DND-41 (cell line): Measurements from ENCODE around the gene ARSA.

ENCODE experiments used
- ATAC-seq: fragments of 200-7000 bp; cut with Tn5 transposase; 3 replicates; pipeline ENCODE4 v1.9.1; 2021; ENCODE audit warnings: low read depth; ENCODE audit not compliant: insufficient read depth
- DNase-seq: peaks from one replicate; pipeline ENCODE4 v3.0.0-alpha.2; 2020
- H2AFZ ChIP-seq: 2 replicates; pipeline ENCODE4 v1.6.0; 2012; ENCODE audit warnings: low read depth, low read length
- H3K27ac ChIP-seq: 2 replicates; pipeline ENCODE4 v1.5.1; 2012; ENCODE audit warnings: low read length, inconsistent platforms
- H3K27me3 ChIP-seq: fragments of 200-600 bp; sonication (generic); 2 replicates; pipeline ENCODE4 v1.6.0; 2012; ENCODE audit warnings: low read length, mild to moderate bottlenecking, inconsistent platforms; ENCODE audit not compliant: insufficient read depth, poor library complexity
- H3K36me3 ChIP-seq: 2 replicates; pipeline ENCODE4 v1.5.1; 2012; ENCODE audit warnings: low read length, inconsistent platforms; ENCODE audit not compliant: insufficient read depth
- H3K4me1 ChIP-seq: 2 replicates; pipeline ENCODE4 v1.5.1; 2012; ENCODE audit warnings: mild to moderate bottlenecking, low read length; ENCODE audit not compliant: insufficient read depth
- H3K4me2 ChIP-seq: 2 replicates; pipeline ENCODE4 v1.6.0; 2012; ENCODE audit warnings: mild to moderate bottlenecking, moderate library complexity, low read length, inconsistent platforms; ENCODE audit not compliant: insufficient read depth
- H3K4me3 ChIP-seq, 2 experiments: fragments of 200-600 bp in 1 of 2; shearing (Covaris generic) in 1 of 2; 2 replicates each; pipeline ENCODE4 v1.5.1; 2012 to 2016; ENCODE audit warnings: inconsistent platforms in 2 of 2, low read length in 2 of 2, mild to moderate bottlenecking in 2 of 2, low read depth in 1 of 2, moderate library complexity in 1 of 2
- H3K79me2 ChIP-seq: 2 replicates; pipeline ENCODE4 v1.6.0; 2012; ENCODE audit warnings: low read length, inconsistent platforms; ENCODE audit not compliant: insufficient read depth
- H3K9ac ChIP-seq: 2 replicates; pipeline ENCODE4 v1.6.0; 2012; ENCODE audit warnings: low read depth, mild to moderate bottlenecking, inconsistent platforms, low read length, moderate library complexity
- H3K9me3 ChIP-seq: 2 replicates; pipeline ENCODE4 v1.5.1; 2012; ENCODE audit warnings: low read length, moderate library complexity, mild to moderate bottlenecking, inconsistent platforms; ENCODE audit not compliant: insufficient read depth, severe bottlenecking
- H4K20me1 ChIP-seq: 2 replicates; pipeline ENCODE4 v1.6.0; 2012; ENCODE audit warnings: low read length; ENCODE audit not compliant: insufficient read depth
- CTCF ChIP-seq: IDR thresholded peaks from 2 replicates; pipeline ENCODE4 v1.5.1; 2012; ENCODE audit warnings: borderline replicate concordance, low read length, moderate library complexity, mild to moderate bottlenecking; ENCODE audit not compliant: poor library complexity, severe bottlenecking; ENCODE audit errors: extremely low read depth
- EZH2 ChIP-seq: IDR thresholded peaks from 3 replicates; pipeline ENCODE4 v1.6.1; 2012; ENCODE audit warnings: borderline replicate concordance, low read depth, mild to moderate bottlenecking, moderate library complexity, low read length, inconsistent platforms; ENCODE audit not compliant: severe bottlenecking

ARSA gene

DNA sequence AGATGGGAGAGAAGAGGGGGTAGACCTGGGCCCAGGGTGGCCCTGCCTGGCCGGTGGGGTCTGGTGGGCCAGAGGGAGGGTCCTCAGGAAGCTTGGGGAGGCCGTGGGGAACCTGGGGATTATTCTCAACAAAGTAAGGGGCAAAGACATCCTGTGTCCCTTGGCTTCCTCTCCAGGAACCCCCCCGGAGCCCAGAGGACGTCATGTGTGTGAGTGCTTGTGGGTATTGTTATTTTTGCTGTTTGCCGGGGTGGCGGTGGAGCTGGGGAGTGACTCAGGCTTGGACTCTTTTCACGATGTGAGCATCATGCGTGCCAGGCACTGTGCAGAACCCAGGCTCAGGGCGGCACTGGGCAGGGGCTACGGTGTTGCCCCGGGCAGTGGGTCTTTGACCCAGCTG lies 43.7 kb upstream of the ARSA start:
- Histone ChIP-seq H3K4me2 (no peak overlapping the region), H3K36me3 (no peaks in the 10 kb centered on the region), H3K27ac (no peak overlapping the region), H3K9ac (no peak overlapping the region), H3K79me2 (no peaks in the 10 kb centered on the region), H4K20me1 (0 out of 2 replicates have a peak, but pooled peaks cover 4% of the 10 kb centered on the region), H3K4me1 (no peaks in the 10 kb centered on the region), H3K9me3 (no peaks in the 10 kb centered on the region), H3K27me3 (peaks cover 40% of the 10 kb centered on the region), H2AFZ (no peak overlapping the region), H3K4me3 (no peak overlapping the region)
- no peak for ATAC-seq
- no peak for DNase-seq
- TF ChIP-seq CTCF, result no peak
- TF ChIP-seq EZH2, result no peak

DNA sequence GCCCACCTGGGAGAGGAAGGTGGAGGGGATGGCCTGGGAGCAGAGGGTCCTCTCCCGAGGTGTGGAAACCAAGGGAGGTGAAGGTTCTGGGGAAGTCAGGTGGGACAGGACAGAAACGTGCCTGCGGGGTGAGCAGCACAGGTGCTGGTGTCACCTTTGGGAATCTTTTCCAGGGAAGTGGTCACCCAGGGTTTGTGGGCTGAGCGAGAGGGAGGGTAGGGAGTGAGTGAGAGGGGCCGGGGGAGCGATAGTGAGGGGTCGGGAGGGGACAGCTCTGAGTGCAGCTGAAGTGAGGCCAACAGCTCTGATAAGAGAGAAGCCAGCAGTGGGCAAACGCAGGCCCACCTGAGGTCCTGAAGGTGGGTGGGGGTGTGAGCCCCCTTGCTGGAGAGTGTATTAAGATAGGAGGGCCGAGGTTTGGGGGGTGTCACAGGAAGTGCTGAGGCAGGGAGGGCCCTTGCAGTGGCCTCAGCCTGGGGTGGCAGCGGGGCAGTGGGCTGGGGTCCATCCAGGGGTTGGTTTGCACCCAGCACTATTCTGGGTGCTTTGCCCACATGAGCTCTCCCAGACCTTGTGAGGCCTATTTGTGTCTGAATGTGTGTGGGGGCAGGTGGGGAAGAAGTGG lies 43.1 kb upstream of the ARSA start:
- H3K79me2 ChIP-seq, result no peaks in the 10 kb centered on the region
- no peaks in the 10 kb centered on the region for H3K4me1 ChIP-seq
- ATAC-seq, result no peak
- no peaks in the 10 kb centered on the region for H3K9me3 ChIP-seq
- H3K27ac ChIP-seq, result no peak overlapping the region
- no peaks in the 10 kb centered on the region for H3K36me3 ChIP-seq
- no peak overlapping the region for H3K4me3 ChIP-seq
- H3K27me3 ChIP-seq, result peaks cover 37% of the 10 kb centered on the region
- TF ChIP-seq CTCF (no peak), EZH2 (no peak)
- no peak overlapping the region for H3K9ac ChIP-seq
- no peak for DNase-seq
- H4K20me1 ChIP-seq, result 0 out of 2 replicates have a peak, but pooled peaks cover 4% of the 10 kb centered on the region
- no peak overlapping the region for H2AFZ ChIP-seq
- H3K4me2 ChIP-seq, result no peak overlapping the region

- DNase-seq, result no peak
- no peak overlapping the region for H2AFZ ChIP-seq
- TF ChIP-seq CTCF (no peak), EZH2 (no peak)
- H3K79me2 ChIP-seq, result no peaks in the 10 kb centered on the region
- H3K36me3 ChIP-seq, result no peaks in the 10 kb centered on the region
- no peaks in the 10 kb centered on the region for H3K4me1 ChIP-seq
- no peak for ATAC-seq
- H3K9ac ChIP-seq, result no peak overlapping the region
- peaks cover 32% of the 10 kb centered on the region for H3K27me3 ChIP-seq
- H3K27ac ChIP-seq, result no peak overlapping the region
- no peak overlapping the region for H3K4me2 ChIP-seq
- H3K9me3 ChIP-seq, result no peaks in the 10 kb centered on the region
- 0 out of 2 replicates have a peak, but pooled peaks cover 2% of the 10 kb centered on the region for H4K20me1 ChIP-seq
- no peak overlapping the region for H3K4me3 ChIP-seq
Observed at GRCh38 chr22:50670513-50670912, 42.6 kb upstream of the ARSA start.
